ACC112 (cell line): Measurements from ENCODE around the gene ACRBP.

ENCODE experiments used
- H2AFZ ChIP-seq: fragments of 200-600 bp; sonication (generic); one replicate; pipeline ENCODE4 v1.6.0; 2017; ENCODE audit warnings: antibody characterized with exemption, low read length; ENCODE audit not compliant: unreplicated experiment
- H3K27ac ChIP-seq: fragments of 200-600 bp; sonication (generic); 2 replicates; pipeline ENCODE4 v1.5.1; 2014; ENCODE audit warnings: low read depth, mild to moderate bottlenecking, antibody characterized with exemption, low read length, moderate library complexity
- H3K27me3 ChIP-seq: fragments of 200-600 bp; sonication (generic); 2 replicates; pipeline ENCODE4 v1.6.1; 2014; ENCODE audit warnings: mild to moderate bottlenecking, antibody characterized with exemption, low read length, moderate library complexity, mixed read lengths; ENCODE audit not compliant: insufficient read depth
- H3K36me3 ChIP-seq: fragments of 200-600 bp; sonication (generic); 2 replicates; pipeline ENCODE4 v1.6.1; 2016; ENCODE audit warnings: mild to moderate bottlenecking, antibody characterized with exemption, low read length, moderate library complexity, mixed read lengths; ENCODE audit not compliant: insufficient read depth
- H3K4me1 ChIP-seq: fragments of 200-600 bp; sonication (generic); one replicate; pipeline ENCODE4 v1.6.1; 2016; ENCODE audit warnings: low read length, mixed read lengths; ENCODE audit not compliant: insufficient read depth, unreplicated experiment, control insufficient read depth
- H3K4me3 ChIP-seq: fragments of 200-600 bp; sonication (generic); 2 replicates; pipeline ENCODE4 v1.5.1; 2014; ENCODE audit warnings: mild to moderate bottlenecking, low read depth, low read length
- H3K79me2 ChIP-seq: fragments of 200-600 bp; sonication (generic); one replicate; pipeline ENCODE4 v1.6.0; 2016; ENCODE audit warnings: low read length; ENCODE audit not compliant: control insufficient read depth, unreplicated experiment, insufficient read depth

Gene ACRBP

GRCh38 chr12:6614513-6615172 lies 32.6 kb downstream of the ACRBP start:
- Histone ChIP-seq H3K27me3 (no peaks in the 10 kb centered on the region), H3K4me1 (peaks cover 24% of the 10 kb centered on the region), H3K36me3 (no peaks in the 10 kb centered on the region), H3K4me3 (no peak overlapping the region), H2AFZ (no peak overlapping the region), H3K27ac (peak overlapping the region; percentile 62), H3K79me2 (no peaks in the 10 kb centered on the region)

GRCh38 chr12:6613776-6614512 lies 33.3 kb downstream of the ACRBP start:
- no peak overlapping the region for H2AFZ ChIP-seq

GRCh38 chr12:6613015-6613775 lies 34.0 kb downstream of the ACRBP start:
- H3K79me2 ChIP-seq, result no peaks in the 10 kb centered on the region
- peaks cover 24% of the 10 kb centered on the region for H3K4me1 ChIP-seq
- H3K4me3 ChIP-seq, result peak overlapping the region; percentile 37
- H3K27ac ChIP-seq, result peak overlapping the region; percentile 66
- peak overlapping the region; percentile 64 for H2AFZ ChIP-seq
- no peaks in the 10 kb centered on the region for H3K36me3 ChIP-seq
- H3K27me3 ChIP-seq, result no peaks in the 10 kb centered on the region

More at GRCh38 chr12:6613776-6614512, 33.3 kb downstream of the ACRBP start:
- Histone ChIP-seq H3K4me3 (no peak overlapping the region), H3K27ac (peak overlapping the region; percentile 62), H3K36me3 (no peaks in the 10 kb centered on the region), H3K79me2 (no peaks in the 10 kb centered on the region), H3K4me1 (peaks cover 24% of the 10 kb centered on the region), H3K27me3 (no peaks in the 10 kb centered on the region)

DNA sequence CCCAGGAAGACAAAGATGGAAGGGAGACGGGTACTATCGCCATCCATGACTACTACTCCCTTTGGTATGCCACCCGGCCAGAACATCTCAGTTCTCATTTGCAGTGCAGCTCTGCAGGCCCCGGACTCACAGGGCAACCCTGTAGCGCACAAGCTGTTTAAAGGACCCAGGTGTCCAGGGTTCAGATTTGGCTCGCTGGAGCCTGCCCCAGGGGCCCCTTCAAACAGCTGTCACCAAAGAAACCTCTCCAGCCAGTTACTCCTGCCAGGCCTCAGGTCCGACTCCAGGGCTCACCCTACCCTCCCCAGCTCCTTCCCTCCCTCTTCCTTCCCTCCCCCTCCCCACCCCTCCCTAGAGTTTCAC lies 34.6 kb downstream of the ACRBP start:
- H3K4me3 ChIP-seq, result no peak overlapping the region
- H3K27ac ChIP-seq, result peak overlapping the region; percentile 66; the same call in 1 of the 2 replicates
- peak overlapping the region; percentile 64 for H2AFZ ChIP-seq
- no peaks in the 10 kb centered on the region for H3K36me3 ChIP-seq
- H3K79me2 ChIP-seq, result no peaks in the 10 kb centered on the region
- no peaks in the 10 kb centered on the region for H3K27me3 ChIP-seq
- peaks cover 24% of the 10 kb centered on the region for H3K4me1 ChIP-seq

GRCh38 chr12:6612247-6612646 lies 35.0 kb downstream of the ACRBP start:
- H3K79me2 ChIP-seq, result no peaks in the 10 kb centered on the region
- no peak overlapping the region for H2AFZ ChIP-seq
- no peak overlapping the region for H3K4me3 ChIP-seq
- no peaks in the 10 kb centered on the region for H3K36me3 ChIP-seq
- H3K4me1 ChIP-seq, result peaks cover 24% of the 10 kb centered on the region
- H3K27me3 ChIP-seq, result no peaks in the 10 kb centered on the region
- H3K27ac ChIP-seq, result no peak overlapping the region

DNA sequence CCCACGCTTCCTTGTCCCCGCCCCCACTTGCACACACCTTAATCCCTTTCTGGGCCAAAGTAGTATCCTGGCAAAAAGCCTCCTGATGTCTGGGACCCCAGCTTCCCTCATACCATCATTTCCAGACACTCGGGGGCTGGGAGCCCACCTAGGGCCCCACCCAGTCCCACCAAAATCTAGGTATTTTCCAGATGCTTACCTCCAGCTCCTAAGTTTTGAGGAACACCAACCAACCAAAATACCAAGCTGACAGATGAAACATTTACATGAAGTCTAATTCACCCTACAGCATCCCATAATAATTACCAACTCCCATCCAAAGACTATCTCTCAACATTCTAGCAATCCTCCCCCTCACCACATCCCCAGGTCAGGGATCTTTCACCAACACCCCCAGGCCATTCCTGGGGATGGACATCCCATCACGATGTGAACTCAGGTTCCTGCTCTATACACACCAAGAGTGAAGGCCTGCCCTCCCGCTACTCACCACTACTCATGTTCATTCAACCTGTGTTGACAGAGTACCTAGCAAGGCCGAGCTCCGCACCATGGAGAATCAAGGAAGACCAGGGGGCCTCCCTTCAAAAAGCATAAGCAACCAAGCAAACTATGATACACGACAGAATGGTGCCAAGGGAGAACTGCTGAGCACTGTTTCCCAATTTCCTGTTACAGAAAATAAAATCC lies 38.5 kb downstream of the ACRBP start:
- peaks cover 25% of the 10 kb centered on the region for H3K79me2 ChIP-seq
- 0 out of 2 replicates have a peak overlapping the region, but pooled peaks have one; percentile 4 for H3K27ac ChIP-seq
- peaks cover 34% of the 10 kb centered on the region for H3K4me1 ChIP-seq
- no peak overlapping the region for H3K4me3 ChIP-seq
- no peaks in the 10 kb centered on the region for H3K27me3 ChIP-seq
- peaks cover 5% of the 10 kb centered on the region; the same call in 1 of the 2 replicates for H3K36me3 ChIP-seq
- no peak overlapping the region for H2AFZ ChIP-seq

GRCh38 chr12:6607751-6608591 lies 39.3 kb downstream of the ACRBP start:
- Histone ChIP-seq H2AFZ (peak overlapping the region; percentile 5), H3K27me3 (no peaks in the 10 kb centered on the region), H3K27ac (peak overlapping the region; percentile 42), H3K79me2 (peaks cover 33% of the 10 kb centered on the region), H3K4me1 (peaks cover 36% of the 10 kb centered on the region), H3K4me3 (no peak overlapping the region), H3K36me3 (peaks cover 7% of the 10 kb centered on the region; the same call in 1 of the 2 replicates)

- Histone ChIP-seq H3K4me1 (peaks cover 27% of the 10 kb centered on the region), H3K36me3 (peaks cover 18% of the 10 kb centered on the region), H3K79me2 (peaks cover 47% of the 10 kb centered on the region), H2AFZ (no peak overlapping the region), H3K27ac (peak overlapping the region; percentile 46), H3K4me3 (peak overlapping the region; percentile 84), H3K27me3 (no peaks in the 10 kb centered on the region)
These were observed 40.7 kb downstream of the ACRBP start for GRCh38 chr12:6606331-6607131.
